Testis (tissue), 3 donors: ENCODE results near the gene DUSP22. TPM values are rescaled to one million over a fixed set of nuclear protein-coding genes. Genes with fewer than 3 reads are reported as not detected.

Experiments used
- DNase-seq: peaks from one replicate; pipeline ENCODE4 v3.0.0-alpha.2; 2019
- H3K27ac ChIP-seq, 2 donors: fragments of 200-600 bp; sonication (generic); one replicate each; pipeline ENCODE4 v1.5.1; 2019
- H3K27me3 ChIP-seq: fragments of 200-600 bp; sonication (generic); one replicate; pipeline ENCODE4 v1.5.1; 2019
- H3K36me3 ChIP-seq: fragments of 200-600 bp; sonication (generic); one replicate; pipeline ENCODE4 v1.5.1; 2017; ENCODE audit warnings: low read depth; ENCODE audit errors: missing control alignments
- H3K4me1 ChIP-seq: fragments of 200-600 bp; sonication (generic); one replicate; pipeline ENCODE4 v1.5.1; 2019
- H3K4me3 ChIP-seq, 2 donors: fragments of 200-600 bp; sonication (generic); one replicate each; pipeline ENCODE4 v1.5.1; 2017 to 2019
- H3K9me3 ChIP-seq: fragments of 200-600 bp; sonication (generic); one replicate; pipeline ENCODE4 v1.5.1; 2017
- CTCF ChIP-seq, 3 experiments: fragments of 450-650 bp in 2 of 3; fragments of 200-600 bp in 1 of 3; sonication (generic) in 1 of 3; IDR thresholded peaks; one replicate each; pipeline ENCODE4 v1.5.1; 2016 to 2019; ENCODE audit warnings: antibody characterized with exemption in 3 of 3, mild to moderate bottlenecking in 2 of 3, moderate library complexity in 1 of 3
- POLR2A ChIP-seq: fragments of 450-650 bp; IDR thresholded peaks from one replicate; pipeline ENCODE4 v1.6.1; 2017; ENCODE audit warnings: antibody characterized with exemption, mild to moderate bottlenecking, moderate library complexity
- WGBS, 2 donors: methylation state at CpG; one replicate each; pipeline ENCODE4 v1.1.5; 2018; 5-methylcytosine and 5-hydroxymethylcytosine counted together
- intact Hi-C: fragments of 100-400 bp; cut with DNase I; formaldehyde crosslinking; loops from one replicate; pipeline ENCODE4 v1.15.1; 2023; ENCODE audit warnings: low total_unique reads
- polyA plus RNA-seq: library from polyadenylated mRNA; stranded (reverse); fragments of 350-450 nt; fragmentation: Illumina TruSeq; extraction: RNeasy Lipid Tissue Mini Kit (QIAGEN cat#74804); gene quantifications from one replicate; pipeline ENCODE4 v1.2.3, GENCODE V29; 2014; ENCODE audit warnings: low read depth, low replicate concordance; ENCODE audit not compliant: insufficient read depth
- total RNA-seq, 2 donors: library from RNA; depleted of rRNA; stranded (reverse); fragments of >200 nt; gene quantifications; one replicate each; pipeline ENCODE4 v1.2.3, GENCODE V29; 2016

DUSP22 gene
- total and polyA plus RNA-seq, 3 donors from 2014 or later = 112 to 158 (median 129) TPM

- 80 to 82% methylated on average over 16 of the region's 16 CpGs for WGBS, 2 donors
- DNase-seq = no peak
- Histone ChIP-seq H3K4me3 (no peak overlapping the region), H3K4me1 (no peaks in the 10 kb centered on the region), H3K36me3 (no peaks in the 10 kb centered on the region), H3K9me3 (no peaks in the 10 kb centered on the region), H3K27ac (no peak overlapping the region), H3K27me3 (no peaks in the 10 kb centered on the region)
- TF ChIP-seq CTCF (IDR thresholded peaks at IDR 0.05) (no peak), POLR2A (no peak)
- intact Hi-C loops = no loop called here
Measured at GRCh38 chr6:341914-342831, 49.9 kb downstream of the DUSP22 start.

GRCh38 chr6:342832-343179 is 50.5 kb downstream of the DUSP22 start:
- WGBS, 2 donors = 85 to 91% methylated on average over 8 of the region's 8 CpGs
- intact Hi-C loops = no loop called here
- H3K4me3 ChIP-seq = no peak overlapping the region
- H3K9me3 ChIP-seq = no peaks in the 10 kb centered on the region
- H3K27ac ChIP-seq = no peak overlapping the region
- no peaks in the 10 kb centered on the region for H3K27me3 ChIP-seq
- no peaks in the 10 kb centered on the region for H3K36me3 ChIP-seq
- no peak for DNase-seq
- H3K4me1 ChIP-seq = no peaks in the 10 kb centered on the region
- no peak for TF ChIP-seq POLR2A

- no peaks in the 10 kb centered on the region for H3K36me3 ChIP-seq
- H3K9me3 ChIP-seq = no peaks in the 10 kb centered on the region
- intact Hi-C loops = no loop called here
- H3K27ac ChIP-seq = no peak overlapping the region
- no peak for DNase-seq
- WGBS, 2 donors = 84% methylated on average over 10 of the region's 10 CpGs
- H3K4me1 ChIP-seq = no peaks in the 10 kb centered on the region
- no peaks in the 10 kb centered on the region for H3K27me3 ChIP-seq
- no peak overlapping the region for H3K4me3 ChIP-seq
- no peak for TF ChIP-seq CTCF (IDR thresholded peaks at IDR 0.05)
- no peak for TF ChIP-seq POLR2A
Measured at GRCh38 chr6:343226-343935, 51.1 kb downstream of the DUSP22 start.

GRCh38 chr6:343960-344815 is 51.9 kb downstream of the DUSP22 start:
- Histone ChIP-seq H3K4me1 (no peaks in the 10 kb centered on the region), H3K27me3 (no peaks in the 10 kb centered on the region), H3K9me3 (no peaks in the 10 kb centered on the region), H3K36me3 (no peaks in the 10 kb centered on the region), H3K27ac (no peak overlapping the region), H3K4me3 (no peak overlapping the region)
- WGBS, 2 donors = 88% methylated on average over 20 of the region's 20 CpGs
- TF ChIP-seq POLR2A = no peak
- no peak for TF ChIP-seq CTCF (IDR thresholded peaks at IDR 0.05)
- intact Hi-C loops = no loop called here
- no peak for DNase-seq

GRCh38 chr6:344816-345340 is 52.6 kb downstream of the DUSP22 start:
- no peaks in the 10 kb centered on the region for H3K27me3 ChIP-seq
- WGBS, 2 donors = 79 to 82% methylated on average over 8 of the region's 8 CpGs
- intact Hi-C loops = no loop called here

More at GRCh38 chr6:344816-345340, 52.6 kb downstream of the DUSP22 start:
- Histone ChIP-seq H3K36me3 (no peaks in the 10 kb centered on the region), H3K9me3 (no peaks in the 10 kb centered on the region), H3K27ac (no peak overlapping the region), H3K4me1 (no peaks in the 10 kb centered on the region), H3K4me3 (no peak overlapping the region)
- no peak for DNase-seq
- no peak for TF ChIP-seq POLR2A
- no peak for TF ChIP-seq CTCF (IDR thresholded peaks at IDR 0.05)
